Kidney (tissue), 14 donors: ENCODE measurements around the gene PFN3. TPM values are rescaled to one million over a fixed set of nuclear protein-coding genes. Genes with fewer than 3 reads are reported as not detected.

Experiments
- DNase-seq, 5 donors: peaks; one replicate each; pipeline ENCODE4 v3.0.0-alpha.2; 2013 to 2020
- FAIRE-seq: peaks from 2 replicates; lab custom pipeline; 2012; peaks lifted over from hg19 to GRCh38; lab: Jason Lieb, UNC
- H3K27ac ChIP-seq, 2 donors: one replicate each; pipeline ENCODE4 v1.7.0; 2013; ENCODE audit warnings: low read depth in 2 of 2, low read length in 2 of 2, inconsistent platforms in 1 of 2
- H3K27me3 ChIP-seq: one replicate; pipeline ENCODE4 v1.7.1; 2013; ENCODE audit warnings: low read length, inconsistent platforms; ENCODE audit not compliant: control insufficient read depth, insufficient read depth
- H3K36me3 ChIP-seq, 3 donors: one replicate each; pipeline versions ENCODE4 v1.7.0 to v1.7.1; 2013; ENCODE audit warnings: low read length in 3 of 3, control low read depth in 1 of 3, inconsistent platforms in 1 of 3; ENCODE audit not compliant: insufficient read depth in 3 of 3, control insufficient read depth in 2 of 3
- H3K4me1 ChIP-seq, 3 donors: one replicate each; pipeline versions ENCODE4 v1.7.0 to v1.7.1; 2013; ENCODE audit warnings: low read length in 3 of 3, inconsistent platforms in 1 of 3, low read depth in 1 of 3; ENCODE audit not compliant: control insufficient read depth in 2 of 3, insufficient read depth in 2 of 3
- H3K4me3 ChIP-seq, 3 donors: one replicate each; pipeline versions ENCODE4 v1.7.0 to v1.8.1; 2013; ENCODE audit warnings: low read length in 3 of 3, control low read depth in 1 of 3, inconsistent platforms in 1 of 3
- H3K9ac ChIP-seq, 3 donors: one replicate each; pipeline versions ENCODE4 v1.7.0 to v1.7.1; 2013; ENCODE audit warnings: low read length in 3 of 3, control low read depth in 1 of 3, inconsistent platforms in 1 of 3
- H3K9me3 ChIP-seq, 3 donors: one replicate each; pipeline versions ENCODE4 v1.7.0 to v1.7.1; 2013; ENCODE audit warnings: low read length in 3 of 3, control low read depth in 1 of 3, inconsistent platforms in 1 of 3; ENCODE audit not compliant: control insufficient read depth in 2 of 3, insufficient read depth in 1 of 3
- intact Hi-C: fragments of 100-400 bp; cut with DNase I; formaldehyde crosslinking; loops from one replicate; pipeline ENCODE4 v1.11.1; 2022
- polyA plus RNA-seq: library from polyadenylated mRNA; stranded (reverse); fragments of 350-450 nt; fragmentation: Illumina TruSeq; extraction: RNeasy Lipid Tissue Mini Kit (QIAGEN cat#74804); gene quantifications from one replicate; pipeline ENCODE4 v1.2.3, GENCODE V29; 2014; ENCODE audit warnings: low read depth, low replicate concordance; ENCODE audit not compliant: insufficient read depth
- total RNA-seq: library from RNA; stranded (reverse); fragmentation: NEBNext Ultra II Directional; extraction: Animal tissue kit (Norgen Biotek cat#: 25700); gene quantifications from one replicate; pipeline ENCODE4 v1.2.1, GENCODE V29; 2021
- TF ChIP-seq, protein P1 (sequence below): IDR thresholded peaks from 3 replicates; pipeline ENCODE4 v1.5.1; 2012; ENCODE audit warnings: mild to moderate bottlenecking, moderate library complexity, borderline replicate concordance; ENCODE audit not compliant: insufficient read depth; ENCODE audit errors: extremely low read depth
- donor health status: control.
- donor health status: control.
- donor health status: control.
- donor health status: control.
- donor health status: control.
- donor health status: DM: yes; HTN: yes; CAD: no.
- donor health status: Normal renal cell carcinoma (clear cell type).

The PFN3 gene
- total and polyA plus RNA-seq, 2 donors from 2014 or later: not detected

DNA sequence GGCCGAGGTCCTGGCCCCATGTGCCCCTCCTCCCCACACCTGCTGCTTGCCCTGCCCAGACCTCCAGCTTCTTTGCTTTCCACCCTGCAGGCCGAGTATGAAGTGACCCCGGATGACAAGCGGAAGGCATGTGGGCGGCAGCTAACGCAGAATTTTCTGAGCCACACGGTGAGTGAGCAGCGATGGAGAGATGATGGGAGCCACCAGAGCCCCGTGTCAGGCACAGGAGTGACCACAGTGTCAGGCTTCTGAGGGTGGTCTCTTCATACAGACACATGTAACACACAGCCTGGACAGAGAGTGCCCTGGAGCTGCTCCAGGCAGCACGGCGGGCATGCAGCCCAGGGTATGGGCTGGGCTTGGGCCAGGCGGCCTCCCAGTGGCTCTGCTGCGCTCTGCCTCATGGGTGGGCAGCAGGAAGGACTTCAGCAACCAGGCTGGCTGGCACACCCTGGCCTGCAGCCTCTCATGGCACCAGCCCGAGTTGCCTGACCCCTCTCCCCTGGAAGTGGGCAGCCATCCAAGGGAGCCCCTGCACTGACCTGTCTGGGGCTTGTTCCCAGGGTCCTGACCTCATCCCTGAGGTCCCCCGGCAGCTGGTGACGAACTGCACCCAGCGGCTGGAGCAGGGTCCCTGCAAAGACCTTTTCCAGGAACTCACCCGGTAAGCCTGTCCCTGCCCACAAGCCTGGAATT, 31.8 kb upstream of the PFN3 start:
- Histone ChIP-seq H3K9ac (no peak overlapping the region), H3K36me3 (peaks cover 0 to 12% (median 11%) of the 10 kb centered on the region in 3 donors), H3K27ac (no peak overlapping the region), H3K4me1 (peaks cover 3 to 8% (median 8%) of the 10 kb centered on the region in 3 donors), H3K27me3 (no peaks in the 10 kb centered on the region), H3K9me3 (no peaks in the 10 kb centered on the region), H3K4me3 (no peak overlapping the region)
- DNase-seq: no peak
- intact Hi-C loops: no loop called here
- TF ChIP-seq, protein P1, sequence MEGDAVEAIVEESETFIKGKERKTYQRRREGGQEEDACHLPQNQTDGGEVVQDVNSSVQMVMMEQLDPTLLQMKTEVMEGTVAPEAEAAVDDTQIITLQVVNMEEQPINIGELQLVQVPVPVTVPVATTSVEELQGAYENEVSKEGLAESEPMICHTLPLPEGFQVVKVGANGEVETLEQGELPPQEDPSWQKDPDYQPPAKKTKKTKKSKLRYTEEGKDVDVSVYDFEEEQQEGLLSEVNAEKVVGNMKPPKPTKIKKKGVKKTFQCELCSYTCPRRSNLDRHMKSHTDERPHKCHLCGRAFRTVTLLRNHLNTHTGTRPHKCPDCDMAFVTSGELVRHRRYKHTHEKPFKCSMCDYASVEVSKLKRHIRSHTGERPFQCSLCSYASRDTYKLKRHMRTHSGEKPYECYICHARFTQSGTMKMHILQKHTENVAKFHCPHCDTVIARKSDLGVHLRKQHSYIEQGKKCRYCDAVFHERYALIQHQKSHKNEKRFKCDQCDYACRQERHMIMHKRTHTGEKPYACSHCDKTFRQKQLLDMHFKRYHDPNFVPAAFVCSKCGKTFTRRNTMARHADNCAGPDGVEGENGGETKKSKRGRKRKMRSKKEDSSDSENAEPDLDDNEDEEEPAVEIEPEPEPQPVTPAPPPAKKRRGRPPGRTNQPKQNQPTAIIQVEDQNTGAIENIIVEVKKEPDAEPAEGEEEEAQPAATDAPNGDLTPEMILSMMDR: no peak
- FAIRE-seq: no peak

DNA sequence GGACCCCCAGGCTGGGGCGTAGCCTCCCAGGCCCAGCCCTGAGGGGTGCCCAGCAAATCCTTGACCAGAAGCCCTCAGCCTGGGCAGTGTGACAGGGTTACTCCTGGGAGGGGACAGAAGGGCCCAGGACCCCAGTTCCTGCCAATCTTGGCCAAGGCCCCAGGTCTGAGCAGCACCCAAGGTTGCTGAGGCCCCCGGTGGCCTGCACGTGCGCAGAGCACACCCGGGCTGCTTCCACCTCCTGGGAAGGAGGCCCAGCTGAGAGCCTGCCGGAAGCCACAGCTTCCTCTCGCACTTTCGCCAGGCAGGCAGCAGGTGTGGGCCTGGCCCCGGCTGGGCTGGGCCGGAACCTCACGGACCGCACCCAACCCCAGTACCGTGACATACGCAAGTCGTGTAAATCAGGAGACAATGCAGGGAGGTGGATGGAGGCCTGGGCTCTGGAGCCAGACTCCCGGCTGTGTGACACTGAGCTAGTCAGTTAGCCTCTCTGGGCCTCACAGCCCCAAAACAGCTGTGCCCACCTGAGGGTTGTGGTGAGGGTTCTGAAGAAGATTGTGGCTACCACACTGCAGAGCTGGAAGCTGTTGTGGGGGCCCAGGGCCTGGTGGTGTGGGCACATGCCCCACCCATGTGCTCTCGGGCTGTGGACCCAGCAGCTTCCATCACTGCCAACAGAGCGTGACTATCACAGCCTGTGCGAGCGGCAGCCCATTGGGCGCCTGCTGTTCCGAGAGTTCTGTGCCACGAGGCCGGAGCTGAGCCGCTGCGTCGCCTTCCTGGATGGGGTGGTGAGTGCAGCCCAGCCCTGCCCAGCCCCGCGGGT, 31.1 kb upstream of the PFN3 start:
- DNase-seq: peak in 1 of 5 donors; percentile 86

DNA sequence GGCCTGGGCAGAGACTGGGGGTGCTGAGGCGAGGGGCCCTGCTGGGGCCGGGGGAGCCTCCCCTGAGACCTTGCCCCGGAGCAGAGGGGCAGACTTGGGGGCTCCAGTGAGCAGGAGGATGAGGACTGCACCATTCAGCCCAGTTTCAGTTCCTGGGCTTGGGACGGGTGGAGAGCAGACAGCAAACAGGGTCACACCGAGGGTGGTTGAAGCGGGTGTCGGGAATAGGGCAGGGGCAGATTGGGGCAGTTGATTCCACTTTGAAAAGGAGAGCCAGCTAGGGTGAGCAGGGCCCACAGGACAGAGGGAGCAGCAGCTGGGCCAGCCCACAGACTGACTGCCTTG, 30.5 kb upstream of the PFN3 start:
- intact Hi-C loops: no loop called here
- Histone ChIP-seq H3K36me3 (peaks cover 0 to 11% (median 10%) of the 10 kb centered on the region in 3 donors), H3K27me3 (no peaks in the 10 kb centered on the region), H3K27ac (no peak overlapping the region), H3K4me1 (peaks cover 3 to 11% (median 10%) of the 10 kb centered on the region in 3 donors), H3K9ac (no peak overlapping the region), H3K9me3 (no peaks in the 10 kb centered on the region), H3K4me3 (no peak overlapping the region)
- TF ChIP-seq, protein P1: no peak
- FAIRE-seq (no peak), DNase-seq (no peak)

More for the DNA sequence above, 31.1 kb upstream of the PFN3 start:
- no peak for FAIRE-seq
- no peaks in the 10 kb centered on the region for H3K9me3 ChIP-seq
- H3K27me3 ChIP-seq: no peaks in the 10 kb centered on the region
- H3K36me3 ChIP-seq: peaks cover 0 to 11% (median 10%) of the 10 kb centered on the region in 3 donors
- H3K4me1 ChIP-seq: peaks cover 3 to 11% (median 10%) of the 10 kb centered on the region in 3 donors
- TF ChIP-seq, protein P1: no peak
- intact Hi-C loops: no loop called here
- H3K4me3 ChIP-seq: no peak overlapping the region
- no peak overlapping the region for H3K9ac ChIP-seq
- H3K27ac ChIP-seq: no peak overlapping the region
